ENCODE data around the gene RPS21. TPM values are rescaled to one million over a fixed set of nuclear protein-coding genes. Genes with fewer than 3 reads are reported as not detected.

RPS21 gene
- total RNA-seq, 1 donor from 2014 or later, result 2,109 TPM

DNA sequence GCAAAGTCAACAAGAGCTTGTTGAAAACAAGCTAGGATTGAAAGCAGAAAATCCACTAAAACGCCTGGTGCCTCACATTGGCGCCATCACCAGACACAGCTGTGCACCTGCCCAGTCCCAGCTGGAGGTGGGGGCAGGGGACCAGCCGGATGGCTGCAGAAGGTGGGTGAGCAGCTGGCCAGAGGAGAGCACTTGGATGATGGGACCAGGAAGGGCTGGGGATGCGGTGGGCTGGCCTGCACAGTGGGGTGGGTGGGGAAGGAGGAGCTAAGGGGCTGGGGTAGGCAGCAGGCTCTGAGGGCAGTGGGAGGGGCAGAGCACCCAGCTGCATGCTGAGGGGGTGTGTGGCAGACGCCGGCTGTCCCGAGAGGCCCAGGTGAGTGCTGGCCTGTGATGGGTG is 13.1 kb downstream of the RPS21 start:
- H3K9me3 Mint-ChIP-seq, result peaks cover 8% of the 10 kb centered on the region
- peaks cover 18% of the 10 kb centered on the region for H3K36me3 Mint-ChIP-seq (ENCODE audit: low read depth)
- DNase-seq, result no peak
- no peaks in the 10 kb centered on the region for H3K27me3 Mint-ChIP-seq
- no peak overlapping the region for H3K4me3 Mint-ChIP-seq
- H3K4me1 Mint-ChIP-seq, result peaks cover 2% of the 10 kb centered on the region
- H3K27ac Mint-ChIP-seq, result no peak overlapping the region
- intact Hi-C loops (cut with micrococcal nuclease), result no loop called here

DNA sequence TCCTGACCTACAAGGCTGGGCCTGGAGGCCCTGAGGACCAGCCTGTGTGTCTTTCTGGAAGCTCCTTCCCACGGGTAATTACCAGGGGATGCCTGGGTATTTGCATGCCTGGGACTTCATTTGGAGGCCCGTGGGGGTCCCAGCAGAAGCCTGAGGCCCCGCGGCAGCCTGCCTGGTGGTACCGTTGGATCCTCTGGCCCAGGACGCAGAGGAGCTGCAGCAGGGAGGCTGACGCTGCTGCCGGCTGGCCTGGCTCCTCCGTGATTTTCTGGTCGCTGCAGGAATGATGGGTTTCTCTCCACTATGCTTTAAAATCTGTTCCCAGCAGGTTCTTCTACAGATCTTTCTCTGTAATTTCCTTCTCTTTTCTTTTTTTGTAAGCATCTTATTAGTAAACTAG is 13.6 kb downstream of the RPS21 start:
- H3K27me3 Mint-ChIP-seq, result no peaks in the 10 kb centered on the region
- peaks cover 8% of the 10 kb centered on the region for H3K9me3 Mint-ChIP-seq
- intact Hi-C loops (cut with micrococcal nuclease), result no loop called here
- H3K4me1 Mint-ChIP-seq, result peaks cover 6% of the 10 kb centered on the region
- no peak overlapping the region for H3K4me3 Mint-ChIP-seq
- no peak for DNase-seq
- H3K27ac Mint-ChIP-seq, result no peak overlapping the region
- H3K36me3 Mint-ChIP-seq (ENCODE audit: low read depth), result peaks cover 17% of the 10 kb centered on the region

DNA sequence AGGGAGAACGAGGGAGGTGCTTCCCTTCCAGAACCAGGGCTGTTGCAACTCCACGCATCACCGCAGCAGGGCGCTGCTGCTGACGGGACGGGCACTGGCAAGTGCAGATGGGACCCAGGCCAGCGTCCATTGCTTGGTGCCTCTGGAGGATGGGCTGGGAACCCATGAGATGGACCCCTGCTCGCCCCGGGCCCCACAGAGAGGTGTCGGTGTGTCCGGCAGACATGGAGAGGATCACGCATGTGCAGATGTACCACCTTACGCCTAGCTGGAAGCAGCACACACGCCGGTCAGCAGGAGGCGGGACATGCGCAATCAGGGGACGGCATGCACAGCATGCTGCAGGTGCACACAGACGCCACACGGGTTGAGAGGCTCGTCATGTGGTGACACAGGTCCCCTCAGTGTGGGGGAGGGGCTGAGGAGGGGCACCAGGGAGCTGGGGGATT is 14.5 kb downstream of the RPS21 start:
- Mint-ChIP-seq H3K36me3 (ENCODE audit: low read depth) (peaks cover 15% of the 10 kb centered on the region), H3K9me3 (peaks cover 8% of the 10 kb centered on the region), H3K27ac (no peak overlapping the region), H3K4me3 (no peak overlapping the region), H3K4me1 (peaks cover 12% of the 10 kb centered on the region), H3K27me3 (no peaks in the 10 kb centered on the region)
- DNase-seq, result no peak
- intact Hi-C loops (cut with micrococcal nuclease), result no loop called here

GRCh38 chr20:62402456-62403150 is 15.7 kb downstream of the RPS21 start:
- intact Hi-C loops (cut with micrococcal nuclease), result no loop called here
- Mint-ChIP-seq H3K4me3 (no peak overlapping the region), H3K4me1 (peaks cover 12% of the 10 kb centered on the region), H3K27me3 (no peaks in the 10 kb centered on the region), H3K27ac (no peak overlapping the region), H3K9me3 (peaks cover 7% of the 10 kb centered on the region), H3K36me3 (ENCODE audit: low read depth) (peaks cover 8% of the 10 kb centered on the region)
- DNase-seq, result no peak

DNA sequence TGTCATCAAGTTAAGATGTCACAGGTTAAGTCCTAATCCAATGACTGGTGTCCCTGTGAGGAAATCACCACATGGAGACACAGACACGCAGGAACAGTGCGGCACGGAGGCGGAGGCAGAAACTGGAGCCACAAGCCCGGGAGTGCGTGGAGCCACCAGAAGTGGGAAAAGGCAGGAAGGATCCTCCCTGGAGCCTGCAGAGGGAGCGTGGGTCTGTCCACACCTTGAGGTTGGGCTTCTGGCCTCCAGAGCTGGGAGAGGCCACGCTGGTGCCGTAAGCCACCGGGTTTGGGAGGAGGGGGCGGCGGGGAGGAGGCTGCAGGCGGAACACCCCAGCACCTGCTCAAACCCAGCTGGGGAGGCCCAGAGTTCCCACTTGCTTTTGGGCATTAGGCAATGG is 16.4 kb downstream of the RPS21 start:
- no peak for DNase-seq
- intact Hi-C loops (cut with micrococcal nuclease), result no loop called here
- H3K9me3 Mint-ChIP-seq, result no peaks in the 10 kb centered on the region
- H3K36me3 Mint-ChIP-seq (ENCODE audit: low read depth), result peaks cover 2% of the 10 kb centered on the region
- peaks cover 13% of the 10 kb centered on the region for H3K4me1 Mint-ChIP-seq
- H3K27me3 Mint-ChIP-seq, result no peaks in the 10 kb centered on the region
- H3K27ac Mint-ChIP-seq, result no peak overlapping the region
- peak overlapping the region; percentile 11 for H3K4me3 Mint-ChIP-seq

DNA sequence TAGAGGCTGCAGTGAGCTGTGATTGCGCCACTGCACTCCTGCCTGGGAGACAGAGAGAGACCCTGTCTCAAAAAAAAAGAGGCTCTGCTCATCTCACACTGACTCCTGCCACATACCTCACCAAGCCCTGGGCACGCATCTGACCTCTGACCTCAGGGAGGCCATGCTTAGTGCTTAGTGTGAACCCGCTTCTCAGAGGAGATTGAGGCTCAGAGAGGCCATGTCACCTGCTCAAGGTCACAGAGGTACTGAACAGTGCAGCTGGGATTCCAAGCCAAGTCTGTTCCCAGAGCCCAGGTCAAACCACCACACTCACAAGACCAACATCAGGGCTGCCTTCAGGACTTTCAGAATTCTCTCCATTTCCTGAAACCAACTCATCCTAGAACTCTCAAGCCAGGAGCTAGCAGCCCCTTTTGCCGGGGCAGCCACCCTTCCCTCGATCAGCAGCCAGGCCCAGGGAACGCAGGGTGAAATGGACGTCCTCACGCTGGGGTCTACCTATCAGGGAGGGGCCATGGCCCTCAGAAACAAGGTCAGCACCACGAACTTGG is 17.3 kb downstream of the RPS21 start:
- peak overlapping the region; percentile 10 for H3K4me3 Mint-ChIP-seq
- H3K9me3 Mint-ChIP-seq, result no peaks in the 10 kb centered on the region
- peaks cover 13% of the 10 kb centered on the region for H3K4me1 Mint-ChIP-seq
- H3K27me3 Mint-ChIP-seq, result no peaks in the 10 kb centered on the region
- H3K27ac Mint-ChIP-seq, result no peak overlapping the region
- peaks cover 2% of the 10 kb centered on the region for H3K36me3 Mint-ChIP-seq (ENCODE audit: low read depth)
- intact Hi-C loops (cut with micrococcal nuclease), result no loop called here
- no peak for DNase-seq

DNA sequence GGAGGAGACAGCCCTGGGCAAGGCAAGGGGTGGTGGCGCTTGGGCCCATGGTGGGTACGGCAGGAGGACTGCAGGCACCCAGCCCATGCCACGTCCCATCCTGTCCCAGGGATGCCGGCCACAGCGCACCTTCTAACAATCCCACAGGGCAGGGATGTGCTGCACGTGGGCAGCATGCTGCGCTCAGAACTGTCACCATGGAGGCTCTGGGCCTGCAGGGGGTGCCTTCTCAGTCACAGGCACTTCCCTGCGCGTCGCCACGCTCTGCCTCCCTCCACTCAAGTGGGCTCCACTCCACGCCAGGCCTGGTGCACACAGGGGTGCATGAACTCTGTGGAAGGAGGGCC is 17.8 kb downstream of the RPS21 start:
- intact Hi-C loops (cut with micrococcal nuclease), result loop anchor here (5.0 kb wide), 2 partner anchors 102 to 213 kb away; partner anchors contain the start of gene ADRM1
- no peak overlapping the region for H3K27ac Mint-ChIP-seq
- H3K36me3 Mint-ChIP-seq (ENCODE audit: low read depth), result peaks cover 2% of the 10 kb centered on the region
- DNase-seq, result no peak
- H3K4me3 Mint-ChIP-seq, result no peak overlapping the region
- H3K4me1 Mint-ChIP-seq, result peaks cover 18% of the 10 kb centered on the region
- no peaks in the 10 kb centered on the region for H3K27me3 Mint-ChIP-seq
- H3K9me3 Mint-ChIP-seq, result no peaks in the 10 kb centered on the region

DNA sequence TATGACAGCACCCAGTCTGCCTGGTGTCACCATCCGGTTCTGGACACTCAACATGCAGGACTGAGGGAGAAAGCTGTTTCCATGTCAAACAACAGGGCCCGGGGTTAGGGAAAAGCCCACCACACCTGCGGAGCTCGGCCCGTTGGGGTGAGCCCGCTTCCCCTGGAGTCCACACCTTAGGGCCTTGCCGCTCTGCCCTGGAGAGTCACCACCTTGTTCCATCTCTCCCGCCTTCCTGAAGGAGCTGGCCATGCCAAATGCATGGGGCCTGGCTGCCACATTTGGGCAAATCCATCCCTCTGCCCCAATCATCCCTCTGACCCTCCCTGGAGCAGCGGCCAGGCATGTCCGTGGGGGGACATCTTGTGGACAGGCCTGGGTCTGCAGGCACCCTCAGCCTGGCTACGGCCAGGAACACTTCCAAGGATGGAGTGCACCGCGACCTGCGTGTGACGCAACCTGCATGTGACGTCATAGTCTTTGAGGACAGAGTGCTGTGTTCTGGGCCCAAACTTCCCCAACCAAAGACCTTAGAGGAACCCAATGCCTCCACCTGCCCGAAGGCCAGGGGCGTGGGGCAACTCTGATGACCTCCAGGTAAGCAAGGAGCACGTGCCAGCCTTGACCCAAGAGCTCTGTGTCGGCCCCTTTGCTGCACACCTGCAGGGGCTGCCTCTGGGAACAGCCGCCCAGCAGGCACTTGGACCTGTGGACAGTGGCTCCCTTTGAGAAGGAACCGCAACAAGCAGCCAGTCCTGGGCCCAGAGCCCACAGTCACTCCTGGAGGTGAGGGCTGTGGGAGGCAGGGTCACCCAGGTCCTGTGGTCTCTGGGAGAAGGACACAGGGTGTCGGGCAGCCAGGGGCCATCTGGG is 18.4 kb downstream of the RPS21 start:
- intact Hi-C loops (cut with micrococcal nuclease), result loop anchor here (5.0 kb wide), 2 partner anchors 103 to 212 kb away; partner anchors contain the start of gene ADRM1
- Mint-ChIP-seq H3K27me3 (no peaks in the 10 kb centered on the region), H3K4me3 (peak overlapping the region; percentile 87), H3K27ac (peak overlapping the region; percentile 83), H3K36me3 (ENCODE audit: low read depth) (peaks cover 2% of the 10 kb centered on the region), H3K9me3 (no peaks in the 10 kb centered on the region), H3K4me1 (peaks cover 24% of the 10 kb centered on the region)
- DNase-seq, result no peak

GRCh38 chr20:62405981-62406513 is 19.1 kb downstream of the RPS21 start:
- H3K4me3 Mint-ChIP-seq, result peak overlapping the region; percentile 87
- H3K9me3 Mint-ChIP-seq, result no peaks in the 10 kb centered on the region
- no peaks in the 10 kb centered on the region for H3K27me3 Mint-ChIP-seq
- H3K36me3 Mint-ChIP-seq (ENCODE audit: low read depth), result peaks cover 2% of the 10 kb centered on the region
- intact Hi-C loops (cut with micrococcal nuclease), result loop anchor here (5.0 kb wide), 2 partner anchors 104 to 211 kb away; partner anchors contain the start of gene ADRM1
- peak; percentile 67 for DNase-seq
- peak overlapping the region; percentile 83 for H3K27ac Mint-ChIP-seq
- peaks cover 24% of the 10 kb centered on the region for H3K4me1 Mint-ChIP-seq

DNA sequence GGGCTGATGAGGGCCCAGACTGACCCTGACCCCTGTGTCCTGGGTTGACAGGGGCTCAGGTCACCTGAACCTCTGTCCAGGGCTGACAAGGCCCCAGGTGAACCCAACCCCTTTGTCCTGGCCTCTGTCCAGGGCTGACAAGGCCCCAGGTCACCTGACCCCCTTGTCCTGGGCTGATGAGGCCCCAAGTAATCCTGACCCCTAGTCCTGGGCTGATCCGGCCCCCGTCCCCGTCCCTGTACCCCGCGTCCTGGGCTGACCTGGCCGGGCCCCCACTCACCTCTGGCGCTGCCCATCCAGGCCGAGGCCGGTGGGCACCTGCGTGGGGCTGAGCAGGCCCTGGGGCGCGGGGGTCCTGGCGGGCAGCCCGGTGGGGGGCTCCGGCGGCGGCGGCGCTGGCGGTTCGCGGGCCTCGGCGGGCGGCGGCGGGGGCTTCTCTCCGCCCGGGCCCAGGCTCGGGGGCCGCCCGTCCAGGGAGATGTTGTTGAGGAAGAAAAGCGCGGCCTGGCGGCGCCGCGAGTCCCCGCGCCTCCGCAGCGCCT is 19.8 kb downstream of the RPS21 start:
- intact Hi-C loops (cut with micrococcal nuclease), result loop anchor here (1.0 to 5.0 kb wide), 4 partner anchors 19 to 385 kb away; partner anchors contain the start of genes ADRM1 and RPS21
- H3K4me3 Mint-ChIP-seq, result peak overlapping the region; percentile 87
- H3K9me3 Mint-ChIP-seq, result no peaks in the 10 kb centered on the region
- peaks cover 24% of the 10 kb centered on the region for H3K4me1 Mint-ChIP-seq
- no peak for DNase-seq
- peaks cover 2% of the 10 kb centered on the region for H3K36me3 Mint-ChIP-seq (ENCODE audit: low read depth)
- H3K27me3 Mint-ChIP-seq, result no peaks in the 10 kb centered on the region
- peak overlapping the region; percentile 41 for H3K27ac Mint-ChIP-seq

GRCh38 chr20:62407221-62407992 is 20.5 kb downstream of the RPS21 start, which contains the start of gene CABLES2:
TSS of gene CABLES2 (minus strand) at chr20:62407285. CDS start at chr20:62407276, 9 bp downstream.
- peak; percentile 98 for DNase-seq
- H3K4me1 Mint-ChIP-seq, result peaks cover 24% of the 10 kb centered on the region
- no peaks in the 10 kb centered on the region for H3K27me3 Mint-ChIP-seq
- H3K4me3 Mint-ChIP-seq, result peak within 1 kb of the TSS; percentile 87
- H3K36me3 Mint-ChIP-seq (ENCODE audit: low read depth), result peaks cover 2% of the 10 kb centered on the region
- intact Hi-C loops (cut with micrococcal nuclease), result loop anchor here (1.0 to 5.0 kb wide), 4 partner anchors 20 to 384 kb away; partner anchors contain the start of genes ADRM1 and RPS21
- H3K27ac Mint-ChIP-seq, result peak within 1 kb of the TSS; percentile 89
- H3K9me3 Mint-ChIP-seq, result no peaks in the 10 kb centered on the region

- intact Hi-C loops (cut with micrococcal nuclease), result loop anchor here (5.0 kb wide), 2 partner anchors 106 to 209 kb away; partner anchors contain the start of gene ADRM1
- DNase-seq, result no peak
- no peaks in the 10 kb centered on the region for H3K36me3 Mint-ChIP-seq (ENCODE audit: low read depth)
- H3K4me1 Mint-ChIP-seq, result peaks cover 24% of the 10 kb centered on the region
- H3K27me3 Mint-ChIP-seq, result no peaks in the 10 kb centered on the region
- no peaks in the 10 kb centered on the region for H3K9me3 Mint-ChIP-seq
- H3K27ac Mint-ChIP-seq, result peak overlapping the region; percentile 89
- peak overlapping the region; percentile 84 for H3K4me3 Mint-ChIP-seq
Observed at GRCh38 chr20:62408055-62408454, 21.2 kb downstream of the RPS21 start.

Measured in activated CD4-positive, alpha-beta T cell treated with anti-CD3 and anti-CD28 coated beads, Interleukin-2, amount 10 ng/mL, durations not matched to agents 24 days and 14 days (primary cell).